Hematopoietic multipotent progenitor cell treated with erythropoietin and hydrocortisone succinate and interleukin-3 and kit ligand, for 17 days (in vitro differentiated cells): ENCODE results near the gene ARL14.
"Not testable (repeated sequence)": the region's sequence is repeated elsewhere in the genome, so short reads cannot be mapped to it uniquely, and the experiment has no call there.

Source experiments
- DNase-seq: peaks from one replicate; pipeline ENCODE4 v3.0.0-alpha.2; 2015; ENCODE audit warnings: low spot score

The ARL14 gene

GRCh38 chr3:160677459-160677881 is 510 bp downstream of the ARL14 start:
- DNase-seq, result no peak

DNA sequence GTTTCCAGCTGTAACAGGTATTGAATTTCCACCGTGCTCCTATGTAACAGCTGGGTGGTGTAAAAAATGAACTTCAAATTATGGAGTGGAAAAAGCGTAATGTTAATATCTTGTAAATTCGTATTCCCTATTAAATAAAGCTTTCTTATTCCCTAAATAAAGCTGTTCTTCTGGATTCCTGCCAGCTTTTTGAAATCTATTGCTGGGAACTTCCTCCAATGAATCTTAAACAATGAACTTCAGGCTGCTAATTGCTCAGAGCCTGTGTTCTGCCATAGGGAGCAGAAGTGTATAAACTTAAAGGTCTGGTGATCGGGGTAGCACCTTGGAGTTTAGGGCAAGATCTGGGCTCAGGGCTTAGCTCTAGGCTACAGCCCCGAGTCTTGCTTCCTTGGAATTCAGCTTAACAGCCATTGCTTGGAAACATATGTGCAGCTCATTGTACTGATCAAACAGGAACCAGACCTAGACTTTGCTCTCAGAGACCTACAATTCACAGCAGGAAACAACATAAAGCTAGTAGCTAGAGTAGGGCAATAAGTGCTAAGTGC is 1.4 kb downstream of the ARL14 start:
- no peak for DNase-seq

DNA sequence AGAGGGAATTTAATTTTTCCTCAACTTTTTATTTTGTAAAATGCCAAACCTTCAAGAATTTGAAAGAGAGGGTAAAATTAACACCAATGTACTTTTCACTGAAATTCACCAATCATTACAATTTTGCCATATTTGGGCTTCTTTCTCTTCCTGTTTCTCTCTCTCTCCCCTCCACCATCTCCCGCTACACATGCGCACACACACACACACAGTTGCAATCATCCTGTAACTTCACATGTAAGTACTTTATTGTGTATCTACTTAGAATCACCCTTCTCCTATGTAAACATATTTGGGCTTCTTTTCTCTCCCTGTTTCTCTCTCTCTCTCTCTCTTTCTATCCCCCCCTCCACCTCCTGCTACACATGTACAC is 7.4 kb downstream of the ARL14 start:
- DNase-seq, result no peak

DNA sequence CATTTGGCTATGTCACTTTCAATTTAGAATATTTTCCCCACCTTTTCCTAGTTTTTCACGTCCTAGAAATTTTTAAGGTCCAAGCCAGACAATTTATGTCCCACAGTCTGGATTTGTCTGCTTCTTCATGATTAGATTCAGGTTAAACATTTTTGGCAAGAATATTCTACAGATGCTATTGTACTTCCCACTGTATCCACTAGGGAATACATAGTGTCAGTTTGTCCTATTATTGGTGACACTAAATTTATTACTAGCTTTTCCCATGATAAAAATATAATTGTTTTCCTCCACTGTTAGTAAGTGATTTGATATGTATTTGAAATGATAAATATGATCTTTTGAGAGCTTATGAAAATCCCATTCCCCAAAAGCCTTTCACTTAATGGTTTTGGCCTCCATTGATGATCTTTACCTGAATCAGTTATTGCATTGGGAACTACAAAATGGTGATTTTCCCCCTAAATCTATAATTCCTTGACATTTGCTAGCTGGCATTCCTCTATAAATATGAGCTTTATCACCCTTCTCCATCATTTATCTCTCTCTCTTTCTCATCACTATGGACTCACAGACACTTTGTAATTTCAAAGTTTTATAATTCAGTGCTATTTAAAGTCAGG is 8.3 kb downstream of the ARL14 start:
- DNase-seq, result no peak

GRCh38 chr3:160686955-160687535 is 10.1 kb downstream of the ARL14 start:
- peak; percentile 49 for DNase-seq

- DNase-seq, result no peak
These were observed 14.2 kb downstream of the ARL14 start for GRCh38 chr3:160691151-160691550.

DNA sequence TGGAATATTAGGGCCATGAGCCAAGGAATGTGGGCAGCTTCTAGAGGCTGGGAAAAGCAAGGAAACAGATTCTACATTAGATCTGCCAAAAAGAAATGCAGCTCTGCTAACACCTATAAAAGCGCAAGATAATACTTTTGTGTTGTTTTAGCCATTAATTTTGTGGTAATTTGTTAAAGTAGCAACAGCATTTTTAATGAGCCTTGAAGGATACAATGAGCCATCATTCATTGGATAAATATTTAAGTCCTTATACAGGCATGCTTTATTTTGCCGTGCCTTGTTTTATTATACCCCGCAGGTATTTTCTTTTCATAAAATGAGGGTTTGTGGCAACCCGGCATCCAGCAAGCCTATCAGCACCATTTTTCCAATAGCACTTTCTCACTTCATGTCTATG is 15.0 kb downstream of the ARL14 start:
- DNase-seq, result no peak

DNA sequence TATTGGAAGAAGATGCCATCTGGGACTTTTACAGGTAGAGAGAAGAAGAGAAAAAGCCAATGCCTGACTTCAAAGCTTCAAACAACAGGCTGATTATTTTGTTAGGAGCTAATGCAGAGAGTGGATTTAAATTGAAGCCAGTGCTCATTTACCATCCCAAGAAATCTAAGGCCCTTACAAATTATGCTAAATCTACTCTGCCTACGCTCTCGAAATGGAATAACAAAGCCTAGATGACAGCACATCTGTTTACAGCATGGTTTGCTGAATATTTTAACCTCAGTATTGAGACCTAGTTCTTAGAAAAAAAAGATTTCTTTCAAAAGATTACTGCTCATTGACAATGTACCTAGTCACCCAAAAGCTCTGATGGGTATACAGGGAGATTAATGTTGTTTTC is 16.2 kb downstream of the ARL14 start:
- DNase-seq, result no peak

DNA sequence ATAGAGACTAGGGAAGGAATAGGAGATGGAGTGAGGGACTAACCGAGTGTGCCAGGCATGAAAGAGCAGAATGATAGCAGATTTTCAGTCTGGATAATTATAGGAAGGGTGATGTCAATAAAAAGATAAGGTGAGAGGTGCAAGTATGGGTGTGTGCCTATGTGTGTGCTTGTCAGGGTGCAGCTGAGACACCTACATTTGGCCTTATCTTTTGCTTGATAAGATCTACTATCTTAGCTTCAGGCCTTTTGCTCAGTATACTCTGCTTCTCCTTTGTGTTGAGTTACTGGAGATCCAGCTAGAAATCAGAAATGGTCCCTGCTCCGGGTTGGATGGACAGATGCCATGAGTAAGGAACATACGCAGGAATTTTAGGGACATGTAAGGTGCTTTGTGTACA is 17.4 kb downstream of the ARL14 start:
- no peak for DNase-seq

DNA sequence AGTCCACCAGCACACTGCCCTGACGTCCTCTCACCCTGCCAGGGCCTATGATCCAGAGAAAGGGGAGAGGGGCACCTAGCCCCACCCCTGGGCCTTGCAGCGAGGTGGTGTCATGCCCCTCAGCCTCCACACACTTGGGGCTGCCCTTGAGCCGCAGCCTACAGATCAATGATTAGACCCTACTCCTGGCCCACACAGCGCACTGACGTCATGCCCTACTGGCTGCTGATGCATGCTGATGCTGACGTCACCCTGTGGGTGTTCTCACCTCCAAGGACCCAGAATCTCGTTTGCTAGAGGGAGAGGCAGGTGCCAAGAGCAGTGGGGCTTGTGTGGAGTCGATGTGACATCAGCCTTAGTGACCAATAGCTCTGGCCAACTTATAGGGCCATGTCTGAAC is 18.0 kb downstream of the ARL14 start:
- DNase-seq, result no peak

GRCh38 chr3:160695915-160696327 is 19.0 kb downstream of the ARL14 start:
- DNase-seq, result no peak

- no peak for DNase-seq
These were observed 20.8 kb downstream of the ARL14 start for GRCh38 chr3:160697637-160698380.

DNA sequence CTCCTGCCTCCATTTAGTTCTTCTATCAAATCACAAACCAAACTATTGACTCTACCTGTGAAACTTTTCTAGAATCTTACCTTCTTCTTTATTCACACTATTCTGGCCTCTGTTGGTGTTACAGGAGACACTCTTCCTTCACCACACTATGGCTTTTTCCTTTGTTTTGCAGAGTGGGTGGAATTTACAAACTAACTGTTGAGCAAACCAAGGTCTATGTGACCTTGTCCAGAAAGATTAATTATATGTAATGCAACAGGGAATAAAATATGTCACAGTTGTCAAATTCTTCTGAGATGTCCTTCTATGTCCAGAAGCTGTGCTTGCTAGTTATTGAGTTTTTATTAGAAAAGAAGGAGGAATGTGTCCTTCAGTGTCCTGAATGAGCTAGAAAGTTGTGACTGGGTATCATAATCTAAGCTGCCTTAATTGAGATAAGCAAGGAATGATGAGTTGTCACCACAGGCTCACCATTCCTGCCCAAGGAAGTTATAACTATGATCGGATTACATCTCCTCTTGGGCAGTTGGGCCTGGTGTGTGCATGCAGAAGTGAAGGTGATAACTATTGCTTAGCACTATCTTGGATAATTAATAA is 21.7 kb downstream of the ARL14 start:
- DNase-seq, result no peak

DNA sequence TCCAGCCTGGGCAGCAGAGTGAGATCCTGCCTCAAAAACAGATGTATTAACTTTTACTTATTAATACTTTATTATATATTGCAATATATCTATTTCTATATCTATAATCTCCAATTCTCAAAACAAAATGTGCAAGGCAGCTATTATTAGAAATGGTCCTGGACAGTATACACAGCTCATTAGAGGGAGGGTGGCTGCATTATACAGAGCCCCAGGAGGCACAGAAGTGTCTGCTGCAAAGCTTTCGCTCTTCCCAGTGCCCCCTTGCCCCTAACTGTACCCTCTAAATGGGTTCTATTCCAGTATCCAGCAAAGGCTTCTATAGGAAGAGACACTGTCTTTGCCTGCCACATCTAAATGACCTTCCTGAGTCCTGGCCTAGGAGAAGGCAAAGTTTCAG is 24.5 kb downstream of the ARL14 start:
- DNase-seq, result no peak

DNA sequence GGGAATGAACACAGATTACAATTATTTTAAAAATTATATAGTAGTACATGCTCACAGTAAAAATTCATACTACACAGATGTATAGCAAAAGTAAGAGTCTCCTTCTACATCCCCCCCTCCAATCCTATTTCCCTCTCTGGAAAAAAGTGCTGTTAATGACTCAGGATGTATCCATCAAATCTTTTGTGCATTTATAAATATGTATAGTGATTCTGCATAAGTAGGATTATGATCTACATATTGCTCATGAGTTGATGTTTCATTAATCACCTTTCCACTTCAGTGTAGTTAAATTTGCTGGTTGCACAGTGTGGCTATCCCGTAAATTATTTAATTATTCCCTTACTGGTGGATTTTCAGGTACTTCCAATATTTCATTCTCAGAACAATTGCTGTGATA is 25.3 kb downstream of the ARL14 start:
- DNase-seq, result no peak

DNA sequence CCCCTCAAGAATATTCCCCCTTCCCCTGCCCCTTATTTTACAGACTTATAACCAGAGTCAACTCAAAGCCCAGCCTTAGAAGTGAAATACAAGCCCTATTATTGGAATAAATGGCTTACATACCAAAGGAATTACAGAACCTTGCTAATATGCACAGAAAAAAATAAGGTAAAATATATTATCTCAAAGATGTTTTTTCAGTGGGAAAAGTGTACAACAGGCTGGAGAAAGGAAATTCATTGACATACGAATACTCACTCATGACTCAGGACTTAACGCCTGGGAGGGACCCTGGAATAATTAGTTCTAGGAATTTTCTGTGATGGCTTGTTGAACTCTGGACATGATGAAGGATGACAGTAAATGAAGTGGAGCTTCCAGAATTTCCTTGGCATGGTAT is 27.0 kb downstream of the ARL14 start:
- no peak for DNase-seq

GRCh38 chr3:160707187-160707794 is 30.3 kb downstream of the ARL14 start:
- peak; percentile 69 for DNase-seq

DNA sequence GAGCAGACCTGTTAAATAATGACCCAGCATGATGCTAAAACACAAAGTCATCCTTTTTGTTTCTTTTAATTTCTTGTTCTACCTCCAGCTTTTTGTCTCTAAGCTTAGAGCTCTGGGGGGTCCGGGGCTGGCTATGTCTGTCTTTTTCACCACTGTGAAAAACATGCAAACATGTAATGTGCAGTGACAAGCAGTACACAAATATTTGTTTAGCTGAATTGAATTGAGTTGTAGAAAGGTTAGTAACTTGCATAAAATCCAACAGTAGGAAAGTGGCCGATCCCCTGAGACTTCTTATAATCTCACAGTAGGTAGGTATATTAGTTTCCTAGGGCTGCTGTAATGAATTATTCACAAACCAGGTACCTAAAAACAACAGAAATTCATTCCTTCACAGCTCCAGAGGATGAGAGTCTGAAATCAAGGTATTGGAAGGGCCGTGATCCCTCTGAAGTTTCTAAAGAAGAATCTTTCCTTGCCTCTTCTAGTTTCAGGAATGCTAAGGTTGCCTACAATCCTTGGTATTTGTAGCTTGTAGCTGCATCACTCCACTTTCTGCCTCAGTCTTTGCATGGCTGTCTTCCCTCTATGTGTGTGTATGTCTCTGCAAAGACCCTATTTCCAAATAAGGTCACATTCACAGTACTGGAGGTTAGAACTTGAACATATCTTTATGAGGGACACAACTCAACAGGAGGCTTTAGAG is 32.7 kb downstream of the ARL14 start:
- no peak for DNase-seq

DNA sequence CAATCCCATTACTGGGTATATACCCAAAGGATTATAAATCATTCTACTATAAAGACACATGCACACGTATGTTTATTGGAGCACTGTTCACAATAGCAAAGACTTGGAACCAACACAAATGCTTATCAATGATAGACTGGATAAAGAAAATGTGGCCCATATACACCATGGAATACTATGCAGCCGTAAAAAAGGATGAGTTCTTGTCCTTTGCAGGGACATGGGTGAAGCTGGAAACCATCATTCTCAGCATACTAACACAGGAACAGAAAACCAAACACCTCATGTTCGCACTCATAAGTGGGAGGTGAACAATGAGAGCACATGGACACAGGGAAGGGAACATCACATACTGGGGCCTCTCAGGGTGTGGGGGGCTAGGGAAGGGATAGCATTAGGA is 36.2 kb downstream of the ARL14 start:
- not testable (repeated sequence) for DNase-seq

DNA sequence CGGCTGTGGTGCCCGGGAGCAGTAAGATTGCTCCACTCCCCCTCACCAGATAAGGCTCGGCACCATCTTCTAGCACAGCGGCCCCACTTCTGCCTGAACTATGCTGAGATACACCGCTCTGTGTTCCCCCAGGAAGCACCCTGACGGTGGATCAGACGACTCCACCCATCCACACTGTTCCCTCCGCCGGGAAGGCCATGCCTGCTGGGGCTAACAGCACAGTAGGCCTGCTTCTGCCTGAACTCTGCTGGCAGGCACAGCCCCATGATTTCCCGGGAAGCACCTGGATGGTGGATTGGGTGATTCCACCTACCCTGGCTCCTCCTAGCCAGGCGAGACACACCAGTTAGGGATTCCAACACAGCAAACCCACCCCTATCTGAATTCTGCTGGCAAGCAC is 42.8 kb downstream of the ARL14 start:
- no peak for DNase-seq

DNA sequence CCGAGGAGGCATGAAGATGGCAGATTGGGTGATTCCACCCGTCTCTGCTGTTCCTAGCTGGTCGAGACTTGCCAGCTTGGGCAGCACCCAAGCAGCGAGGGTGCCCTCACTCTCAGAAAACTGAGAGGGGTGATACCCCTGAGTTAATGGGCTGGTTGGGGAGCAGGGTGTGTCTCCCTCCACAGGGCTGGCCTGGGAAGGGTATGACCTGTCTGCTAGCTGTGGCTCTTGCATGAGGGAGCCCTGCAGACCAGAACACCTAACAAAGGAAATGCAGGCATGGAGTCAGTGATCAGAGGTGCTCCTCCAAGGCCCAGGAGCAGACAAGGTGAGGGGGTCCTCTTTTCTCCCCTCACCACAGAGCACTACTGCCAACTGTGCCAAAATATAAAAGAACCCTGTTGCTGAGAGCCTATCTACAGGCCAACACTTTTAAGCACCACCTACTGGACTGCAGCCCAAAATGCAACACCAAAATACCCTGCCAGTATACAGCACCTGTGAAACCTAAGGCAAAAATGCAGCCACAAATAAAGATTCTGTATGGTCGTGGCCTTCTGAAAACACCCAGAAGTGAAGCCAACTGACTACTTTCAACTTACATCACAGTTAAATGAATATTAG is 43.3 kb downstream of the ARL14 start:
- no peak for DNase-seq
